DMS153 treated with DMSO at 0.1 percent for 48 hours (cell line): ENCODE data around the gene NELL1.

Experiments
- DNase-seq: peaks from one replicate; lab custom pipeline; 2025; ENCODE audit not compliant: unreplicated experiment; lab: John Stamatoyannopoulos, UW

The NELL1 gene

DNA sequence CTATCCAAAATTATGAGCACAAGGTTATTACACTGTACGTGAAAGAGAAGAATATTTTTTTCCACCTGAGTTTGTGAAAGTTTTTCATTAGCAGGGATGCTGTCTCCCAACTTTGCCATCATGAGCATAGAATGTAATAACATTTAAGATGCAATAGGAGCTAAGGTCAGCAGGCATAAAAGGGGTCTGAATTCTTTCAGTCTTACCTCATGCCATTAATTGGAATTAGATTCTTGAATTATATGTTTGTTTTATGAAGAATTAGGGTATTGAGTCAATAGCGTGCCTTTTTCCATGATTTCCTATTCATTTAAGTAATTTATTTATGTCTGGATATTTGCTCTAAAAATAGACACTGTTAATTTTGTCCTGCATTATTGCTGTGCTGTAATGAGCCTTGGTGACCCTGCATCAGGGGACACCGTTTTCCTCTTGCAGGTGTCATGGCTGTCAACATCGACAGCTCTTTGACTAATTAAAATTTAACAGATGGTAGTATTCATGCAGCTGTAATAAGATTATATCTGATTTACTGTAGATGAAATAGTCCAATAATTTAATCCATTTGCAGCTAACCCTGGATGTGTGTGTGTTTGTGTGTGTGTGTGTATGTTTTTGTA, 637.5 kb downstream of the NELL1 start:
- no peak for DNase-seq

DNA sequence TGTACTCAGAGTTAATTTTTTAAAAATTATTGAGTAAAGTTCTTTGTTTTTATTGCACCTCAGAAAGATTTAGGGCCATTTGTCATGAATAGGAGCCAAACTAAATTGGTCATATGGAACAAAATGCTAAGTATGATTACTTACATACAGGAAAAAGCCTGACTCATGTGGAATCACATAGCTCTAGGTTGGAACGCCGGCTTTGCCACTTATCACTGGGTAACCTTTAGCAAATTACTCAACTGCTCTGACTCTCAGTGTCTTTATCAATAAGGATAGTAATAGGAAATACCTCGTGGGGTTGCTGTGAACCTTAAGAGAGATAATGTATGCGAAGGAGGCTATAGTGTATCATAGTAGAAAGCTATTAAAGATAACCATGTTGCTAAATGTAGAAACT, 638.5 kb downstream of the NELL1 start:
- DNase-seq = no peak

DNA sequence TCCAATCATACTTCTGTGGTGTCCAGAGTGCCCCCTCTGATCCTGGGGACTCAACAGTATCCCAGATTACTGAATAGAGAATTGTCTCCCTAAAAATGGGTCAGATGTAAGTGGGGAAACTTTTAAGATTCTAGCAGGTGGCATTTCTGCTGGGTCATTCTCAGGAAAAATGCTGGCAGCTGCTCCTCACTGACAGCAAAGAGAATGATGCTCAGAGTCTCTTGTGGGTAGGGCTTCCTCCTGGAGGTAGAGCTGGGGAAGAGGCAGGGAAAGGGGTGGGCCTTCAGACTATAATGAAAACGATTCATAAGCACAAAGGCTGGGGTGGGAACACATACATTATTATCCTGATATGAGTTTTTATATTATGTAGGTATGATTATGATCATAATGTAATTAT, 647.2 kb downstream of the NELL1 start:
- DNase-seq = no peak

DNA sequence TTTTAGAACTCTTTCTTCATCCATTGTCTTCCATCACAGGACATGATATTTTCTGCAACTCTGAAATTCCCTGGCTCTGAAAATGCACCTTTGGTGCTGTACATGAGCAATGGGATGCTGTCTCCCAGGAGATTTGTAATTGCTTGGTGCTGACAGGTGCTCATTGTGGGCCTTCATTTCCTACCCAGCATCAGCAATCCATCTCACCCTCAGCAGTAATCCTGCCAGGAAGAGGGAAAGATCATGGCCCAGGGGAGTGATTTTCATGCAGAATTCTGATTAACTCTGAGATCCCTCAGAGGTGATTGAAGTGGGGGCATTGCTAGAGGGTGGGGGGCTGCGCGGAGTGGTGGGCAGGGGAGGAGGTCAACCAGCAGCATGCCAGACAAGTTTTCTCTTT, 651.7 kb downstream of the NELL1 start:
- no peak for DNase-seq

DNA sequence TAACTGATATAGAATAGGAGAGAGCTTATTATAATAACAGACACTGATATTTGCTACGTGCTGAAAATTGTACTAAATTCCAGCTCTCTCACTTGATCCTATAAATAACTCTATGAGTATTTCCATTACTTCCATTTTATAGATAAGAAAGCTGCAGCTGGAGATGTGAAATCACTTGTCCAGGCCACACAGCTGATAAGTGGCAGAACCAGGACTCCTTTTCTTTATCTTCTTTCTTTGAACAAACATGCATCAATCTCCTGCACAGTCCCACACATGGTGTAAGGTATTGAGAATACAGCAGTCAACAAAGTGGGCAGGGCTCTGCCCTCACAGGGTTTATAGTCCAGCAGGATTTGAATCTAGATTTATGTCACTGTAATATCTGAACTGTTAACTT, 652.1 kb downstream of the NELL1 start:
- no peak for DNase-seq

DNA sequence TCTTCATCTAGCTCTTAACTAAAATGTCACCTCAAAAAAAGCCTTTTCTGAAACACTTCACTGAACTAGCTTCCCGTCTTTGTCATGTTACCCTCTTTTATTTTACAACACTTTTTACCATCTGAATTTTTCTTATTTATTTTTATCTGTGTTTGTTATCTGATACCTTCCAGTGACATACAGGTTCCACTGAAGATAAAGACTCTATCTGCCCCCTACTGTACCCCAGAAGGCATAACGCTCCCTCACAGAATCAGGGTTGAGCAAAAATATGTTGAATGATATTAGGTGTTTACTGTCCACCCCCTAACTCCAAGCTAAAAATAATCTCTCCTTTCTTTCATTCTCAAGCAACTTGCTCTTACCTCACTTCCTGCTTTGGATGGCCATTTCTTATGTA, 654.2 kb downstream of the NELL1 start:
- DNase-seq = no peak

DNA sequence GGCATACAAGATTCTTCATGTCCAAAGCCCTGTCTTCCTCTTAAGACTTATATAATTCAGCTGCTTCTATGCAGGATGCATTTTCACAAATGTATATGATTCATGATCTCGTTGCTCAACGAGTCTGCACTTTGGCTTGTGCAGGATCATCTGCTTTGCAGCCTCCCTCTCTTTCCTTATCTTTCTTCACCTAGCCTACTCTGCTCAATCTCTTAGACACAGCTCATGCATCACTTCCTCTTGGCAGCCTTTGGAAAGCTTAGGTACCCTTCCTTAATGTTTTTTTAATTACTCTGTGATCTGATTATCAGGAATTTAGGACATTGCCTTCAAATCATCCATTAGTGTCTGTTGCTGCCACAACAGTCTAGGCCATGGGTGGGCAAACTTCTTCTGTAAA, 673.8 kb downstream of the NELL1 start:
- no peak for DNase-seq

DNA sequence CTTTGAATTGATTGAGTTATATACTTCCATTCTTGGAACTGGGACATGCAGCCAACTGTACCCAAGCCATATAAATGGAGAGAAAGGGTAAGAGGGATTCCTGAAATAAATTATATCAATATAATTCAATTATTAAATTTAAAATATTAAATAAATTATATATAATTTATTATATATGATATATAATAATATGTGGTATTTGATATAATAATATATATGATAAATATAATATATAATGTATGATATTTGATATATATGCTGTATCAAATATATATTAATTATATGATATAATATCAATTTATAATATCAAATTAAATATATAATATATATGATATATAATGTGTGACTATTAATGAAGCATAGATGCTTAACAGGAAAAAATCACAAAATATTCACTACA, 677.0 kb downstream of the NELL1 start:
- no peak for DNase-seq

DNA sequence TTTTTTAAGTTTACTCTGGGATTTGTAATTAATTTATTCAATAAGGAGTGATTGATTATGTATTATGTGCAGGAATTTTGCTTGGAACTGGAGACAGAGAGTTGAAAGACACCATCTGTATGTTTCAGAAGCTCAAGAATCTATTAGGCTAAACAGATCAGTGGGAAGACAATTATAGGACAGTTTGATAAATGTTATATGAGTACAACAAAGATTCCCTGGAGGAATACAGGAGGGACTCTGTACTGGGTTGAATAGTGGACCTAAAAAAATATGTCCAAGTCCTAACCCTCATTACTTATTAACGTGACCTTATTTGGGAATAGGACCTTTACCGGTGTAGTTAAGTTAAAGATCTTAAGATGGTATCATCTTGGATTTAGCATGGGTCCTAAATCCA, 681.2 kb downstream of the NELL1 start:
- DNase-seq = no peak

DNA sequence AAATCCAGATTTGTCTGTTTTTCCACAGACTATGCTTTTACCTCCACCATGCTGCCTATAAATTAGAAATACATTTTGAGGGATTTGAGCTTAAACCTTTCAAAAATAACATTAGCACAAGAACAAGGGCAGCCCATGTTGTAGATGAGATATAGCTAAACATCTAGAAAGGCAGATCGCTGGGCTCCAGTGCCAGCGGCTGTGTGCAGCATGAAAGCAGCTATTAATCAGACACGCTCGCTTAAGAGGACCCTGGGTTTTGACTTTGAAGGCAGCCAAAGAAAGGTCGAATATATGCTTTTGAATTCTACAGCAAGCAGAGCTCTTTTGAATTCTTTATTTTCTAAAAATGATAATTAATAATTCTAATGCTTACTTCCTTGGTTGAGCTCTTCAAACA, 684.0 kb downstream of the NELL1 start:
- no peak for DNase-seq

DNA sequence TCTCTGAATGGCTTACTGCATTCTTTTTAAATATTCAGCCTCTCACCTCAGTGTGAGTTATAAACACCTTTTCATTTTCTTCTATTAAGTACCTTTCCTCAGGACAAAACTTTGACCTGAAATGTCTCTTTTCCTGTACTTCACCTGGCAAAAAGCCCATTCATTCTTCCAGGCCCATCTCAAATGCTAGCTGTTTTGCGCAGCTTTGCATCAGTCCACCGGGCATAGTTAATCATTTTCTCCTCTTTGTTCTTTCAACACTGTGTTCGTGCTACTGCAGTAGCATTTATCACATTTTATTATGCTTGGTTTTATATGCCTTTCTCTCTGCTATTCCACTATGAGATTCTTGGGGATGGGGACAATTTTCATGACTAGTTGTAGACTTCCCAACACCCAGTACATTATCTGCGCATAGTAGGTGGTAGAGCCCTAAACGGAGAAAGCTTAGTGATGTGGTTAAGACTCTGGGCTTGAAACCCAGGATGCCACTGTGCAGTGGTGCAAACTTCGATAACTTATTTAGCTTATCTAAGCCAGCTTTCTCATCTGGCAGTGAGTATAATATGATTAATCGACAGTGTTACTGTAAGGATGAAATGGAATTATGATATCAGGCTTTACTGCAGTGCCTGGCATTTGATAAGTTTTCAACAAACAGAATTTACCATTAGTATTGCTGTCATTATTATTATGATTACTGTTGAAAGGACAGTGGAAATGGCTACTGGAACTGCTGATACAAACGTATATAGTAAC, 695.7 kb downstream of the NELL1 start:
- no peak for DNase-seq

DNA sequence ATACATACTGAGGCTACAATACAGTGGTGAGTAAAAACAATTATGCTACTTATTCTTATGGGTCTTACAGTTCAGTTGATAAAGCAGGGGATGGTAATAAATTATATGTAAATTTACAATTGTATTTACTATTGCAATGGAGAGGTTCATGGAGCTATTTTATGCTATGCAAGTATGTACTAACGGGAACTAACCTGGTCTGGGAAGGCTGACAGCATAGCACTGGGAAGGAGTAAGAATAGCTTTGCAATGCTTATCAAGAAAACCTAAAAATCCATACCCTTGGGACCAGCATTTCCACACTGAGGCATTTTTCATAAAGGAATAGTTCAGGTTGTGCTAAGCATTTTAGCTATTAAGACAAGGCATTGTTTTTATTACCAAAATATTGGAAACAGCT, 700.6 kb downstream of the NELL1 start:
- DNase-seq = no peak

DNA sequence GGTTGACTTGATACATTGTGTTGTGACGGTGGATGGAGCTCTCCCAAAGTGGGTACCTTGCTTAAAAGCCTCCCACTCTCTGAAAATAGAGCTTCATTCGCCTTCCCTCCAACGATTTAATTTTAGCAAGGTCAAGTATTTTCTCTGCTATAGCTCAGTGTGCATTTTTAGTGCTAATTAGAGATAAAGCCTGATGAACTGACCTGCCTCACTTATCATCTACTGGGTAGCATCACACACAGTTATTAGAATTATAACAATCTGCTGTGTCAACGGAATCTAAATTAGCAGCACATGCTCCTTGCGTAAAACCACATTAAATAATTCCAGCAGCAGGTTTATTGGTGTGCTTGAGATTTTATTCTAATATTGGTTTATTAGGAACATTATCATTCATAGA, 701.7 kb downstream of the NELL1 start:
- DNase-seq = no peak

DNA sequence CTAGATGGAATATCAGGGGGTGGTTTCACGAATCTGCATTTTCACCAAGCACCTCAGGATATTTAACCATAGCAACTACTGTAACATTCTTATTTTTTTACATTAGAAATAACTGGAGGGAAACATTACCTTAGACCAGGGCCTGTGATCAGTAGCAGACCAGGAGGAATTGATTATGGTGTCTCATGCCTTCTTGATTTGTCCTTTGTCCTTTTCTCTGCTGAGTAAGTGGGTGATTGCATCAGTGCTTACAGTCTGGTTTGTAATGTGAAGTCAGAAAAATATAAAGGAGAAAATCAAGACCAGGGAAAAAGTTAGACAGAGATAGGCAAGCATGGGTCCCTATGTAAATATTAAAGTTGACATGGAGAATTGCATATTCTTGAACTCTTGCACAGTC, 703.3 kb downstream of the NELL1 start:
- no peak for DNase-seq

DNA sequence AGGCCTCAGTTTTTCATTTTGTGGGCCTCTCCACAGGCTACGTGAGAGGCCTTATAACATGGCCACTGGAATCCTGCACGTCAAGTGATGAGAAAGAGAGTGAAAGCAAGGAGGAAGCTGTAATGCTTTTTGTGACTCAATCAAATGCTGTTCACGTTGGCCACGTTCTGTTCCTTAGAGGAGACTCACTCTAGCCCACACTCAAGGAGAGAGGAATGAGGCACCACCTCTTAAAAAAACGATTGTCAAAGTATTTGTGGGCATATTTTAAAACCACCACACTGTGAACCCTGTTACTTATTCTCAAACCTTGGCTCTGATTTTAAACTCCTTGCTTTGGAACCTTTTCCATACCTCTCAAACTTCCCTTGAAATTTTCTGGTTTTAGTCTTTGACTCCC, 705.0 kb downstream of the NELL1 start:
- no peak for DNase-seq

DNA sequence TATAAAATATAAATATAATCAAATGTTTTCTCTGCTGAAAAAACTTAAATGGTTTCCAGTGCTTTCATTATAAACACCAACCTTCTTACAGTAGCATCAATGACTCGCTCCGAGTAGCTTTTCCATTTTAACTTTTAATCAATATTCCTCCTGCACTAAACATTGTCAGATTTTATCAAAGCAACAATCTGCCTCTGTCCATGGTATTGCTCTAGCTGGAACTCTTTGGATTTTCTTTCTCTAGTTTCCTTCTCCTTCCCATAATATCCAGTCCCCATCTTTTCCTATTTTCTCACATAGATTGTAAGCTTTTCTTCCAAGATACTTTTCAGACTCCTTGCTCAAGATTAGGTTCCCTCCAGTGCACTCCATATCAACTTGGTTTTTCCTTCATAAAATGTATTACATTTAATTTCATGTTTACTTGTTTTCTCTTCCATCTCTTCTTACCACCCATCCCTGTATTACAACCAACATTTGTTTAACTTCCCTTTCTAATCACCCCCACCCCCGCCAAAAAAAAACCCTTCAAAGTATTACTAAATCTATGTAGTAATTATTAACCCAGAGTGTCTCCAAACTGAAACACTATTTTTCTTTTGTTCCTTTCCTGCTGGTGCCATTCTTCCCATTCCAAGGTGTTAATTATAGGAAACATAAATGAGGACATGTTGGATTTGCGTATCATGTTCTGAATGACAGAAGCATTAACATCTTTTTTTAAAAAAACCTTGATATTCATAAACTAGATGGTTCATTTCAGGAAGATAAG, 716.5 kb downstream of the NELL1 start:
- no peak for DNase-seq

DNA sequence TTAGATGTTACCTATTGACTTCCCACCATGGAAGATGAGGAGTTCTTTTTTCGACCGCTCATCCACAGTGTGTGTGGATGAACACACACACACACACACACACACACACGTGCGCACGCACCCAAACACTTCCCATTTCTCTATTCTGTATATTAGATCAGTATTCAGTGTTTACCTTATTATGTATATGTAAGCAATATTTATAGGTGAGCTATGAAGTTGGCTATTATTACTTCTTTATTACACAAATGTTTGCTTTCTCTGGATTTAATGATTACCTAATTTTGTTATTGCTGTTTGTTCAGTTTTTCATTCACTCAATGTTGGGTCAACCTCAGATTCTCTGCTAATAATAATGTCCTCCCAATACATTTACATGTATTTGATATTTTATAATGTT, 721.0 kb downstream of the NELL1 start:
- DNase-seq = no peak

DNA sequence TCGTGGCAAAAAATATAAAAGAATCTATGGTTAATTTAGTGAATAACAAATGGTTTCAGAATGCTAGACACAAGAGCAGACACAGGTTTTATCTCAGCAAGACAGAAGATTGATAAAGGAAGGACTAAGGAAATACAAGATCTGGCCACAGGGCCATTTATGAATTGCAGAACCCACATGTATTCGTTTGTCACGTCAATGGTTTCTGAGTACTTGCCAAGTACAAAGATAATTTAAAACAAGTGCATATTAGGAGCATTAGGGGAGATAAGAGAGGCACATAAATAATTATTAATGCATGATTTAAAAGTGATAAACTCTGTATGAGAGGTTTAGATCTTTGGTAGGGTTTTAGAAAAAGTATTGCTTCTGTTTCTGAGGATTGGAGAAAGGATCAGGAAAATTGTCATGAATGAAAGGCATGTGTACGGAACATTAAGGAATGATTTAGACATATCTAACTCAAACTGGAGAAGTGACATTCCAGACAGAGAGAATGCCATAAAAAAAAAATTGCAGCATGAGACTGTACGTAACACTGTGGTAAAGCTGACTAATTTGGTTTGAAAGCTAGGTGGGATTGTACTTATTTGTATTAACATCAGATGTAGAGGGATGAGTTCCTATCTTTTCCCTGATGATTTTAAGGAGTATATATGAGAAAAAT, 727.1 kb downstream of the NELL1 start:
- DNase-seq = no peak

DNA sequence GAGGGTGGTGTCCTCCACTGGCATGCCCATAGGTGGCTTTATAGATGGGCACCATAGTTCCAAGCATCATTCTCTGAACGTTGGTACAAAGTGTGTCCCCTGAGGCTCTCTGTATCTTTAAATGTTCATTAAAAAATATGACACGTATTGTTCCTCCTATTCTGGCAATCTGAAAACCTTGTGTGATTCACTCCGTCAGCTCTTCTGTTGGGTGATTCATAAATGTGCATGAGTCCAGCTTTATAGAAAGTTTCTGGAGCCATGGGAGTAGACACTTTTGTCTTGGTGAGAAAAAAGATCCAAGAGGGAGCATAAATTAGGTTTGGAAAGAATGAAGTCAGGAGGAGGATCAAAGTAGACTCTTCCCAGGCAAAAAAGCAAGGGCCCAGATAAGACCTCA, 728.8 kb downstream of the NELL1 start:
- DNase-seq = no peak

DNA sequence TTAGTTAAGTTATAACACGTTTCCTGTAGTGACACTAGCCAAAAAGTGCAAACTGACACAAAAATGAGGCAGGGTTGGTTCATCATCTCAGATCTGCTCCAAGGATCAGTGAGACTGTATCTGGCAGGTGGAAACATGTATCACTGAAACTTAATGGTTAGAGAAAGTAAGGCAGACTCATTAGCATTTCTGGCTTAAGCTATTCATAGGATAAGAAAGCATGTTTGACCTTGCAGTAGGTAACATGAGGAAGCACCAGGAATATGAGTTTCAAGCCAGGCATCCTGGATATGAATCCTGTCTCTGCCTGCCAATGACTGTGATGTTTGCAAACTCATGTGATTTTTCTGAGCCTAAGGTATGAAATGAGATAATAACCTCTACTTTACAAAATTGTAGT, 732.1 kb downstream of the NELL1 start:
- no peak for DNase-seq

DNA sequence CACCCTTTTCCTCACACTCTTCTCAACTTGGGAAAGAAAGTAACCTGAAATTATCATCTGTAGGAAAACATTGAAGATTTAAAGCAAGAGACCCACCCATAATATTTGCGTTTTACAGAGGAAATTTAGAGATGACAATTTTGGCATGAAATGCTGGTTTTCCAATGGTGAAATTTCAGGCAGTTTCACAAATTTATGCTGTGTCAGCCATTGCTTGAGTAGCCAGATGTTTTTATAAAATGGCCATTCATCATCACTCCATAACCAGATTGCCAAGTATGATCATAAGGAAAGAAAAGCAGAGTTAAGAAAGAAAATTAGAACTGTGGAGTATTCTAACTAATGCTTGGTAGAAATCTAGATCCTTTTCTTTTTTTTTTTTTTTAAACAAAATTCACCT, 732.9 kb downstream of the NELL1 start:
- no peak for DNase-seq

DNA sequence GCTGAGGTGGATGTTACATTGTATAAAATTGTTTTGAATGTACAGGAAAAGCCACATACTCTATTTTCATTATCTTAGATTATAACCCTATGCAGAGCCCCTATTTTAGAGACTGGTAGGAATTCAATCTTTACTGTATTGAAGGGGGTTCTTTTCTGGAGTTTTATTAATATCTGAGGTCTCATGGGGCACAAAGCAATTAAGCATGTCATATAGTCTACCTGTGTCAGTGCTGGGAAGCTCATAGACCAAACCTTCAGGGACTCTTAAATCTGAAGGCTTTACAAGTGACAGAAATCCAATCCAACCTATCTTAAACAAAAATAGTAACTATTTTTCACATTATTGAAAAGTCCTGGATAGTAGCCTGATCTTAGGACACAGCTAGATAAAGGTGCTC, 733.7 kb downstream of the NELL1 start:
- DNase-seq = no peak
